NCI-H345 (cell line): ENCODE data around the gene FAM216B.
"Not testable (repeated sequence)": the region's sequence is repeated elsewhere in the genome, so short reads cannot be mapped to it uniquely, and the experiment has no call there.

Experiments
- DNase-seq: peaks from one replicate; lab custom pipeline; 2025; lab: John Stamatoyannopoulos, UW

FAM216B gene

DNA sequence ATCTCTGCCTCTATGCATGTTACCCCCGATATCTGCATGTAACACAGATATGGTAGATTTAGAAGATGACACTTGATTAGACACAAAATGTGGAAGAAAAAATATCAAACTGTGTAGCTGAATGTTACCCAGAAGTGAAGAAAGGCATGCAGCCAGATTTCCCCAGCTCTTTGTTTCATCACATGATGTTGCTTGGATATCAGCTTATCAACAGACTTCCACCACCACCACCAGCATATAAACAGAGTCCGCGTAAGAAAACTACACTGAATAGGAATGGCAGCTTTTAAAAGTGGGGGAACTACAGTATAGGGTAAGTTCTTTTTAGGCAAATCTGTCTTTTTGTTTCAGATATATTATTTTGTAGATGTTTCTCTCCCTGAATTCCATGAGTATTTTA, at the start of gene FAM216B:
Gene FAM216B, plus strand, starts transcription at position 233 of the 400 bp plus-strand sequence. CDS start 2,484 bp downstream, outside the sequence.
- DNase-seq, result no peak

DNA sequence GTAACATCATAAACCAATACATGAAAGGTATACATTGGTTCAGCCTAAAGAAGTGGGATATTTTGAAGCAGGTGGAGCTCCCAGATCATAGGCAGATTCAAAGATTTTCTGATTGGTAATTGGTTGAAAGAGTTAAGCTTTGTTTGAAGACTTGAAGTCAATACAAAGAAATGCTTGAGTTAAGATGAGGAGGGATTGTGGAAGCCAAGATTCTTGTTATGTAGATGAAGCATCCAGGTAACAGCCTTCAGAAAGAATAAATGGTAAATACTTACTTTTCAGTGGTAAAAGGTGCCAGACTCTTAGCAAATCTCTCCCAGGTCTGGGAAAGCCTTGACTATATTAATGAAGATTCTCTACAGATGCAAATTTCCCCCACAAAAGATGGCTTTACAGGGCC, 49.3 kb upstream of the FAM216B start:
- no peak for DNase-seq

DNA sequence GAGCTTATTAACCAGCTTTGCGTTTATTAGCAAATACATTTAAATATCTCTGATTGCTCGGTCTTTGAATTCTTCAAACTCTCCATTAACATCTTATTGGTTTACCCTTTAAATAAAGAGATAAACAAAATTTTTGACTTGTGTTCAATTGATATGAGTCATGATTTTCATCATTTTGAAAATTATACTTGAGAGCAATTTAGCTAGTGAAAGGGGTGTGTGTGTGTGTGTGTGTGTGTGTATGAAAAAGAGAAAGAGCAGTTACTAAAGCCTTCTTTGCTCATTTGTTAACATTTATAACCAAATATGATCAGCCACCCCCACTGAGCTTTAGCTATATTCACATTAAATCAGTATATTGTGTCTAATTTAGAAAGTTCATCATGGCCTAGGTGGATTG, 48.3 kb upstream of the FAM216B start:
- DNase-seq, result no peak

DNA sequence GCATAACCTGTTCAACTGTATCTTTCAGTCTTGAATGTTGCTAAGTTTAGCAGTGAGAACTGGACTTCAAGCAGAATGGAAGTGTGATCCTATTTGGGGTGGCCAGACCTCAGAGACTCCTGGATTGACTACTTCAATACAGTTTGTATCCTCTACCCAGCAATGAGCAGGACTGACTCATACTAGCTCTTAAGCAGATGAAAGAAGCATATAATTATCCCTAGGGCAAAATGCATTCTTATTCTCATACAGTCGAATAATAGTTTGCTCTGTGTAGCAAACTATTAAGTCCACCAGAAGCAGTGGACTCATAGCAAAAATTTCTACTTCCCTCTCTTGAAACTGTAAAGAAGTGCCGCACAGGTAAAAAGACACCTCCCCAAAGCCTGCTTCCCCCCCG, 46.4 kb upstream of the FAM216B start:
- no peak for DNase-seq

DNA sequence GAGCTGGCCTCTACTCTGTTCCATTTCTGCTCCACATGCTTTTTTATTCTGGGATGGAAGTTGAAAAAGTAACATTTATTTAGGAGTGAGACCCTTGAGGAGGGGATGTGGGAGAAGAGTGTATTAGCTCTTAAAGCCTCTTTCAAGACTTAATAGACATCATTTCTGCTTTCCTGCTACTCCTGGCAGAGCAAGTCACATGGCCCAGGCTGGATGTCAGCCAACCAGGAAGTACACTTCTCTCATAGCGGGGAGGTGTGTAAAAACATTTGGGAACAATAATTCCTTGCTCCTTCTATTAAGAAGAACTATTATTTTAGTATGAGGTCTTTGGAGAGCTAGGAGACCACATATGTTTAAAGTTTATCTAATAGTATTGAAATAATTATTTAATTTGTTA, 40.6 kb upstream of the FAM216B start:
- DNase-seq, result peak; percentile 7

DNA sequence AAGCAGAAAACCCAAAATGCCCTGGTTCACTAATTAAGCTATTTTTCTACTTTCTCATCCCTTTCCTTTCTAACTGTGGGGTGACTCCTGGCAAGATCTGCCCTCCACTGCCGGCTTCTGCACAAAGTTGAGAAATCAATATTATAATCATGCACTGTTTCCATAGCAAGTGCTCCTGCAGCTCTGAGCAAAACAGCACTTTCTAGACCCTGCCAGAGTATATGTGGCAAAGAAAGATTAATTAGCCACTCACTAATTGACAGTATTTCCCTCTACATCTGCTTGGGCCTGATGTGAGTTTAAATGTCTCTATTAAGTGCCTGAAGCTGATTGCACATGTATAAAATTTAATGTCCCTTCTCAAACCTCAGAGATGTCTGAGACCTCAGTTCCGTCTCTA, 39.5 kb upstream of the FAM216B start:
- no peak for DNase-seq

DNA sequence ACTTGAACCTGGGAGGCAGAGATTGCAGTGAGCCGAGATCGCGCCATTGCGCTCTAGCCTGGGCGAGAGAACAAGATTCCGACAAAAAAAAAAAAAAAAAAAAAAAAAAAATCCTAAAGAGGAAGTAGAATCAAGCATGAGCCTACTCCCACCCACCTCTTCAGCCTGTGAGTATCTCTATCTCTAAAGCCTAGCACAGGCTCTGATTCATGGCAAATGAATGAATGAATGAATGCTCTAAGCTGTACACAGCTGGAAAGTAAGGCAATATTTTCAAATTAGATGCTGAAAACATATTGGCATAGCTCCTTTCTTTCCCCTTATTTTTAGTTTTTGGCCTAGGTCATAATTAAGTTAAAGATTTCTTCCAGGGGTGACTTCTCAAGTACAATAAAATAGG, 35.7 kb upstream of the FAM216B start:
- no peak for DNase-seq

DNA sequence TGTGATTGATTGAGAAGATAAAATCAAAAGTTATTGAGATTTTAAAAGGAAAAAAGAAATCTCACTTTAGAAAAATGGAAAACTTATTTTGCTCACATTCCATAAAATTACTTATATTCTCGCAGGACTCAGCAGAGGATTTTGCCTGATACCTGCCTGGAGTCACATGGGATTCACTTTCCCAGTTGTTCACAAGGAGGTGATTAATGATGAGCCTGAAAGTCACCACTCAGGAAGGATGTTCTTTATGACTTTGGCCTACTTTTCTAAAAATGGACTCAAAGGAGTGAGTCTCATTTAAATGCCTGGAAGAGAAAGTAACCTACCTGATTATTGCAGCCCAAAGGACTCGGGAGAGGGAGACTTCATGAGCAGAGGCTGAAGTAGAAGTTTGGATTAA, 34.5 kb upstream of the FAM216B start:
- no peak for DNase-seq

DNA sequence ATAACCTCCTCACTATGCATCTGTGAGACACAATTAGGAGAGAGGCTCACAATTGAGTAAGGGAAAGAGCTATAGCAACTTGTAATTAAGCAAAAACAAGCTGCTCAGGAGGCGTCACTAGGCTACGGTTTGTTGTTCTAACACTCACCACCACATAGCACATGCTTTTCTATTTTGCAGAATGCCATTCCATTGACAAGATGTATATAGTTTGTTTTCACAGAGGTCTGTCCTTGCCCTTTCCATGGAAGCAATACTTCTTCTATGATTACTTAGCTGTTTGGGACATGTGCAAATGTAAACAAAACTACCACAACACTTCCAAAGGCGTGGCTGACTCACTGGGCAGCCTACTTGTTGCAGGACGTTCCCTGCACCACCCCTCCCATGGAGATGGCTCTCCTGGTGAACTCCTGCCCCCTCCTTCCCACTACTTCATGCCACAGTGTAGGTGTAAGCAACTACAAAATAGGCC, 33.9 kb upstream of the FAM216B start:
- peak; percentile 8 for DNase-seq

DNA sequence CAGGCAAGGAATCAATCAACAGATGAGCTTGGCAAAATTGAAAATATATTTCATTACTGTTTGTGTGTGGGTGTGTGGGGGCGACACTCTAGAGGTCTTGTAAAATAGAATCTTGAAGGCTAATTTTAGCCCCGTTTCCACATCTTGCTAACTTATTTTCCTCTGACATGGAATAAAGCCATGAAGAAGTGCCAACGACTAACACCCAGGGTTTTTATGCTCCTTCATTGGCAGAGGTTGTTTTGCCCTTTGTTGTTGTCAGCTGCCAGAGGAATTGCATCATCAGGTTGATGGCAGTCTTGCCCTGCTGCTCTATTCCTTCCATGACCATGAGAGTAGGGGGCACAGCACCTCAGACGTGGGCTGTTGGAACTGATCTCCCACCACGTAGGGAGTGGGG, 30.6 kb upstream of the FAM216B start:
- DNase-seq, result no peak

DNA sequence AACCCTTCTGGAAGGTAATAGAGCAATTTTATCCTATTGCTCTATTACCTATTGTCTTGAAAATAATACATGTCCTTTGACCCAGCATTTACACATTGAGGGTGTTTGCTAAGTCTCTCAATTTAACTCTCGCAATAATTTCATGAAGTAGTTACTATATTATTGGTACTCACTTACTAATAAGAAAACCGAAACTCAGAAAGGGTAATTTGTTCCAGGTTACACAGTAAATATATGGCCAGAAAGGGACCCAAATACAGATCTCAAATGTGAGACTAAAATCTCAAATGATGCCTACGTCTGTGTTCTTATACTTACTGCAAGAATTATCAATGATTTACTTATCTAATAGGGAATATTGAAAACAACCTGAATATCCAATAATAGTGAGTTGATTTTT, 29.7 kb upstream of the FAM216B start:
- no peak for DNase-seq

DNA sequence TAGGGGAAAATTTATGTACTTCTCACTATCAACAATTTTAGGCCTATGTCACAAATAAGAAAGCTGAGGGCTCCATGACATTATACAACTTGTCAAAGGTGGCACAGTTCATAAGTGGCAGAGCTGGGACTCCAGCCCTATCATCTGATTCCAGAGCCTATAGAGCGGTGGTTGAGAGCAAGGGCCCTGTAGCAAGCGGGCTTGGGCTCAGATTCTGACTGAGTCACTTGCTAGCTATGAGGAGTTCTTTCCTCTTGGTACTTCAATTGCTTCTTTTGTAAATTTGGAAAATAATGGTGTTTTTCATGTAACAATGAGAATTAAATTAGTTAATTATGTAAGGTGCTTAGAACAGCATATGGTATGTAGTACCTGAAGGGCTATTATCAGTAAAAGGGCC, 28.7 kb upstream of the FAM216B start:
- DNase-seq, result no peak

DNA sequence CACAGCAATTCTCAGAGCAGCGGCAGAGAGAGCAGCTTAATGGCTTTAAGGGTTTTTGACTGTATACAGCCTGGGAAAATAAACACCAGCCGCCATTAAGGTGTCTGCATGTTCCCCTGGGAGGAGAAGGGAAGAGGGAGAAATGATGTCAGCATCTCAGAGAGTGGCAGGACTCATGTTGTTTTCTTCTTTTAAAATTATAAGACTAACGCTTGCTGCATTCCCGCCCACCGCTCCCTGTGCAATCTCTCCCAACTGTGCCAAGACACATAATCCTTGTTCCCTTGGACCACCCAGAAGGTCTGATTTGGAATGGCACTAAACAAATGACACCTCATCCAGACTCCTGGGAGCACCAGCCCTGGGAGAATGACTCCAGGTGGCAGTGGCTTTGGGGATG, 27.7 kb upstream of the FAM216B start:
- peak; percentile 4 for DNase-seq

DNA sequence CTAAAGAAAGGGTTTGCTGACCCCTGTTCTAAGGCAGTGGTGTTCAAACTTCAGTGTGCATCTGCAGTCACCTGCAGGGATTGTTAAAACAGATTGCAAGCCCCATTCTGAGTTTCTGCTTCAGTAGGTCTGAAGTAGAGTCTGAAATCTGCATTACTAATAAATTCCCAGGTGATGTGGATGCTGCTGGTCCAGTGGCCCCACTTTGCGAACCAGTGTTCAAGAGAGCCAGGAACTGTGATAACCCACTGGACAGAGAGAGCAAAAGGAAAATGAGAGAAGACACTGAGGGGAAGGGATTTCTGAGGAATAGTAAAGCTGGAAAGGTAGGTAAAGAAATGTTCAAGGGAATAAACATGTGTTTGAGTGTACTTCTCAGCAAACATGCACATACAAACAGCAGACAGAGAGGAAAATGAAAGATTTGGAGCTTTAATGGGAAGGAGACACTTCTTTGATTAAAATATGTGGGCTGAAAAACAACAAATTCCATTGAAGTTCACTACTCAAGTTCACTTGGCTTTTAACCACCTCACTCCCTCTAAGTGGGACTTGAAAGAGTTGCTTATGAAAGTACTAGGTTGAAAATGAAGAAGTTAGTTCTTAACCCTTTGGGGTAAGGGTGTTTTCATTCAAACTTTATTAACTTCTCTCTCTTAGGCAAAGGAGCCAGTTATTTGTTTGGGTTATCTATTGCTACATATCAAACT, 26.4 kb upstream of the FAM216B start:
- no peak for DNase-seq

DNA sequence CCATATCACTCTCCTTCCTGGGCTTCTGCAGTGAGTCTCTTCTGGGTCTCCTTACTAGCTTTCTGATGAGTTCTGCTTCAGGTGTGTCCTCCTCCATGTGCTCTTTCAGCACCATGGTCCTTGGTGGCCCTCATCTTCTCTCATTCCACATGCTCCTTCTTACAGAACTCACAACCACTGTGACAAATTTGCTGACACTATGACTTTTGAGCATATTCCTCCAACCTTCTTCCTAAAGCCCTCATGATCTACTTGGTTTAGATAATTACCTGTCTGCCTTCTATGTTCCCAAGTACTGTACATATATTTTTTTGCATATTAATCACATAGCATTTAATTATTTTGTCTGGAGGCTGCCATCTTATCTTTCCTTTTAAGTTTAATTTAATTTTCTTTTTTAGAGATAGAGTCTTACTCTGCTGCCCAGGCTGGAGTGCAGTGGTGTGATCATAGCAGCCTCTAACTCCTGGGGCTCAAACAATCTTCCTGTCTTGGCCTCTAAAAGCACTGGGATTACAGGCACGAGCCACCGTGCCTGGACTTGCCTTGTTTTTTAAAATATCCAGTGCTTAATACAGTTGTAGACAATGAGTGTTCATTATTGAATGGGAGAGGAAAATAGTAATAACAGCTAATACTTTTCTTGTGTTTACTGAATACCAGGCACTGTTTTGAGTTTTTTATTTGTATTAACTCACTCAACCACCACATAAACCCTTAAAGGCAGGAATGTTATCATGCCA, 23.5 kb upstream of the FAM216B start:
- no peak for DNase-seq

DNA sequence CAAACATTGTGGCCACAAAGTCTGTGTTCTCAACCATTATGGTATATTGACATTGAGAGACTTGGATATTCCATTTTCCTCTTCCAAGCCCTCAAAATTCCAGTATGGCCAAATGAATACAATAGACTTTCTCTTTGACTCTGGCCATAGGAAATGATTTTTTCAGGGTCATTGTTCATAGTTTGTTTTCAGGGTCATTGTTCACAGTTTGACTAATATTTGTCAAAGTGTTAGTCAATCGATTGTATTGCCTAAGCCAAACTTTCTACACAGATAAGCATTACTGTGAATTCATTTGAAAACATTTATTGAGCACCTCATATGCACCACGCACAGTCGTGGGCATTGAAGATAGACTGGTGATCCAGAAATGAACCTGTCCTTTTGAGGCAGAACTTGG, 22.9 kb upstream of the FAM216B start:
- no peak for DNase-seq

DNA sequence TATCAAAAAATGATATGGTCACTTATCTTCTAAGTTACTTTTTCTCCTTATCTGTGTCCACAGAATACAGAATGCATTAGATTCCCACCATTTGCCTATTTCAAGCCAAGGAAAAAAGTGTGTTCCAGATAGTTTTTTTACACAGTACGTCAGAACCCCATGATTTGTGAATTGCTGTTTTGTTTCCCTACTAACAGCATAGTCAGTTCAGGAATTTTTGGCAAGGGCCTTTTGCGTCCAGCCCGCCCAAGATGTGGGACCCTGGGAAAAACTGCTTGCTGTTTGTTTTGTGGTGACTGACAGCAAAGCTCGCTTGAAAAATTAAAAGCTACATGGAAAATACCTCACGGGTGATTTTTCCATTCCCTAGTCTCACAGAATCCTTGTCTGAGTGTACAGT, 20.4 kb upstream of the FAM216B start:
- DNase-seq, result no peak

DNA sequence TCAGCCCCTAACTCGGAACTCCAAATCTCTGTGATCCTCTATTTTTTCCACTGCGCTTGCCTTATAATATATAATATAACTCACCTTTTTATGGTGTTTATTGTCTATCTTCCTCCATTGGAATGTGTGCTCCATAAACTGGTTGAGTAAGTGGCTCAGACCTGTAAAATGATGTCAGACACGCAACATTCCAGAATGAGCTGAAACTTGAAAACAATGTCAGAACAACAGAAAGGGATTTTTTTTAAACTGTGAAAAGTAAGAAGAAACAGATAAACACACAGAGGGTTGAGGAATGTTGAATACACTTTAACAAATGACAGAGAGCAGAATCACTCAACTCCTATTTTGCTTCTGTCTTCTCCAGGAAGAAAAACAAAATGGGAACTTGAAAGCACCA, 19.1 kb upstream of the FAM216B start:
- no peak for DNase-seq

DNA sequence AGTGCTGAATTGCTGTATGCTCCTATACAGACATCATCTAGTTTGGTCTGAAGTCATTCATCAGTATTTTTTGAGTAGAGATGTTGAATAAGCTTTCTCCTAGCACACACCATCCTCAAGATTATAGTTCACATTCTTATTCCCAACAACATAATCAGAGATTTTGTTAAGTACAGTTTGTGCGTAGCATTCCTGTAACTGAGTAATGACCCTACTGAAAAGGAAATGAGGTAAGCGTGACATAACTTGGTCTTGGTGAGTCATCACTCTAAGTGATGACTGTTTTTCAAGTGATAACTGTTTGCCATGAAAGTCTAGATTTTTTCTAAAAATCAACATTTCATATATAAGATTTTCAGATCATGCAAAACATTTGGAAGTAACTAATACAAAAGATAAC, 18.5 kb upstream of the FAM216B start:
- no peak for DNase-seq

DNA sequence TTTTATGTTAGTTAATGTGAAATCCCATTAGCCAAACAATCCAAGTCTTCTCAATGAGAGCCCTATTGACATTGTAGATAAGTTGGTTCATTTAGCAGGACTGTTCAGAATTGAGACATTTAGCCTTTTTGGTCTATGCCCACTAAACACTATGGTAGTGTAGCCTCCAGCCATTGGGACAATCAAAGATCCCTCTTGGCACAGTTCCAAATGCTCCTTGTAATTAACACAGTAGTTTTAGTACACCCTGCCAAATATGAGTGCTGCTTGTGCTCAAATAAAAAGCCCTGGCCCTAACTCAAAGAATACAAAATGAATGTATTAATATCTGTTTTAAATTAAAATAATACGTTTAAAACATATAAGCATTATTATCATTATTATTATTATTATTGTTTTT, 15.4 kb upstream of the FAM216B start:
- DNase-seq, result peak; percentile 4

DNA sequence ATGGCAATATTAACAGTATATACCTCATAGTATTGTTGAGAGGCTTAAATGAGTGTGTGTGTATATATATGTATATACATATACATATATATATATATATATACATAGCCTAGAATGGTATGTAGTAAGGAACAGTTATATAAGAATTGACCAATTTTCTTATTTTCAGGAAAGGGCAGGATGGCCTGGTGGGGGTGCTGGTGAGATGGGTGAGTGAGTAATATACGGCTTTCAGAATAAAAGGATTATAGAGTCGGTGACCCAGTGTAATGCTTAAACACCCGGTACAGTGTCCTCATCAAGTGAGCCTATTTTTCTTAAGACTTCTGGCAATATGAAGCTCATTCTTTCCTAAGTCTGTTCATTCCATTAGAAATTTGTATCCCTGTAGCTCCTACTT, 11.7 kb upstream of the FAM216B start:
- DNase-seq, result no peak

DNA sequence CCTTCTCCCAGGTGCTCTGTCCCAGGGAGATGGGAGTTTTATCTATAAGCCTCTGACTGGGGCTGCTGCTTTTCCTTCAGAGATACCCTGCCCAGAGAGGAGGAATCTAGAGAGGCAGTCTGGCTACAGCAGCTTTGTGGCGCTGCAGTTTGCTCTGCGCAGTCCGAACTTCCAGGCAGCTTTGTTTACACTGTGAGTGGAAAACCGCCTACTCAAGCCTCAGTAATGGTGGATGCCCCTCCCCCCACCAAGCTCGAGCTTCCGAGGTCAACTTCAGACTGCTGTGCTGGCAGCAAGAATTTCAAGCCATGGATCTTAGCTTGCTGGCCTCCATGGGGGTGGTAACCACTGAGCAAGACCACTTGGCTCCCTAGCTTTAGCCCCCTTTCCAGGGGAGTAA, 4.8 kb upstream of the FAM216B start:
- DNase-seq, result not testable (repeated sequence)

DNA sequence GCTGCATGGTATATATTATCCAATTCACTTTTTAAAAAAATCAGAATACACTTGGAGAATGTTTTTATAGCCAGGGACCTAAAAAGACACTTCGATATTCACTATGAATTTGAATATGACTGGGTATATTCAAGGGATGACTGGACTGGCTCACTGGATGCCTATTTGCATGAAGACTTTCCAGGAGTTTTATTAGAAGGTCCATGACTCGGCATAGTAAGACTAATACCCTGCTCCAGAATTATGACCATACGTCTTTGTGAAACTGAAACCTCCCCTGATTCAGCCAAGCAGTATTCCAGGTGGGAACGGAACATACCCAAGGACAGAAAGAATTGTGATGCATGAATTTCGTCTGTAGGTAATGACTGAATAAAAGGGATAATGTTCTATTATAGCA, 3.9 kb upstream of the FAM216B start:
- no peak for DNase-seq

DNA sequence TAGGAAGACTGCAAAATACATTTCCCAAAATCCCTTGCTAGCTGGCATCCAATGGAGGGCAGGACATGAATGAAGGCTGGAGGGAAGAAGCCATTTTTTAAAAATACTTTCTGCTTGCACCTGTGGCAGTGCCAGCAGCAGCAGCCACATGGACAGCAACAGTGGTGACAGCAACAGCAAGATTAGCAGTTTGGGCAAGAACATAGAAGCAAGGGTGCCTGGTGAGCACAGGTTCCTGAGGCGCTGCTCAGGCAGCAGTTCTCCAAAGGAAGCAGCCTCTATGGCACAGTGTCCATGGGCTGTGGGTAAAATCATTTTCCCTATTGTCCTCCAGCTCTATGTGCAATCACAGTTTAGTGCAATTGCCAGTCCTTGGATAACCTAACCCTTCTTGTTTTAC, 1.3 kb upstream of the FAM216B start:
- DNase-seq, result no peak
